ENCODE measurements around the gene SUMO2.
"Not testable (repeated sequence)": the region's sequence is repeated elsewhere in the genome, so short reads cannot be mapped to it uniquely, and the experiment has no call there.

SUMO2 gene

DNA sequence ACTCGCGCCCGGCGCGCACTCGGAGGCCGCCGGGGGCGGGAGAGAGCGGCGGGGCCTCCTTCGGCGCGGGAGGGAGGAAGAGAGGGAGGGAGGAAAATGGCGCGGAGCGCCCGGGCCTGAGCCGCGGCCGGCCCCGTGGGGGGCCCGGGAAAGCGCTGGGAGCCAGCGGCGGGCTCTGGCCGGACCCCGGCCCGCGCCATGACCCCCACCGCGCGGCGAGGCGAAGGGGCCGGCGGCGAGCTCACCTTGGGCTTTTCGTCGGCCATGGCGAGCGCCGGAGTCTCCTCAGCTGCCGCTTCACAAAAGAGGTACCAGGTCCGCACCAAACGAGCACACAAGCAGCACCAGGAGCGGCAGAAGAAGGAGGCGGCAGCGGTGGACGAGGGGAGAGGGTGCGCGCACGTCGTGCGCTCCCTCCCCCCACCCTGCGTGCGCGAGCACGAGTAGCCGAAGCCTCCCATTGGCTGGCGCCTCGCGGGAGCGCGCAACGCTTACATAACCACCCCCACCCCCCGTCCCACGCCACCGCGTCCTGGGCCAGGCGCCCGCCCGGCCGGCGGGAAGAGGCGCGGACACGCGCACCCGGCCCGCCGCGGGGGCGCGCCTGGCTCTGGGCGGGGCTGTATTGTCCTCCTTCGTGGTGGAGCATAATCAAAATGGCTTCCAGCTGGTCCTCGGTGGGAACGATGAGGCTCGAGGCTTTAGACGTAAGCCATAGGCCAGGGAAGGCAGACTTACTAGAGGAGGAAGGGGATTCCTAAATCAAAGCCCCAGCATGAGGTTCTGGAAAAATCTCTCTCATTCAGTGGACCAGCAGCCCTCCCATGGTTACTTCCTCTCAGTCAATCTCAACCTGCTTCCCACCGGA is at the start of gene SUMO2:
TSS of gene SUMO2 (minus strand) at position 391 of the 868 bp plus-strand sequence. CDS start at position 266, 125 bp downstream.
- intact Hi-C loops (cut with DNase I), result loop anchor here (10.0 kb wide), 1 partner anchor 208 kb away; the partner anchor contains the start of gene HID1
- peak; percentile 74 to 95 (median 89) for DNase-seq

DNA sequence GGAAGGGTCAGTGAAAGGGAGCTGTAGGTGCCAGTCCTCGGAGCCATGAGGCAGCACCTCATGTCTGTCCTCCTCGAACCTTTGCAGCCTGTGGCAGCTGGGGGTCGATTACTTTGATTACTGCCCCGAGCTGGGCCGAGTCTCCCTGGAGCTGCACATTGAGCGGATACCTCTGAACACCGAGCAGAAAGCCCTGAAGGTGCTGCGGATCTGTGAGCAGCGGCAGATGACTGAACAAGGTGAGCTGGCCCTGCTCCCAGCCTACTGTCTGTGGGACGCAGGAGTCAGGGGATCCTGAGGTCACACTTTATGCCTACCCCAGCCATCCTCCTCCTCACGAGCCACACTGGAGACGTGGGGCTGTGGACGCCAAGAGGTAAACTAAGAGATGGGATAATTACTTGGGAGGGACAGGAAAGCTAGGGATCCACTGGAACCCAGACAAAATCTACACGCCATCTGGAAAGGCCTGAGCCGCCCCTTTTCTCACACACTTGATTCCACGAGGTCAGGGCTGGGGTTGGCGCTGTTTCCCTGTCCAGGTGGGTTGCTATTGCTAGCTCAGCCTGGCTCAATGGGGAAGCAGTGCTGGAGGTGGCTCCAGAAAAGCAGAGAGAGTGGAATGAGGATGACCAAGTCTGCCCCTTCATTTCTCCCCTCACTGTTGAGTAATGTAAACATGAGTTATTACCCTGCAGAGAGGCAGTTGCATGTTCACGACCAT is 49.1 kb upstream of the SUMO2 start:
- DNase-seq, result no peak
- intact Hi-C loops (cut with DNase I), result no loop called here

DNA sequence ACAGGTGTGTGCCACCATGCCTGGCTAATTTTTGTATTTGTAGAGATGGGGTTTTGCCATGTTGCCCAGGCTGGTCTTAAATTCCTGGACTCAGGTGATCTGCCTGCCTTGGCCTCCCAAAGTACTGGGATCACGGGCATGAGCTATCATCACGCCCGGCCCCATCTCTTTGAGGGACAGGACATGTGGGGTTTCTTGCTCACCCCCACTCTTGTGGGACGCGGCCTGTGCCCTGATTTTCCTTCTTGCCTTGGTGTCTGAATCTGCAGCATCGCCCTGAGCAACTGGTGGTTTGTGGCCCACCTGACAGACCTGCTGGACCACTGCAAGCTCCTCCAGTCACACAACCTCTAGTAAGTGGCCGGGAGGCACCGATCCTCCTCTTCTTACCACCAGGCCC is 48.3 kb upstream of the SUMO2 start:
- intact Hi-C loops (cut with DNase I), result no loop called here
- no peak for DNase-seq

GRCh38 chr17:75228847-75229246 is 46.1 kb upstream of the SUMO2 start:
- DNase-seq, result peak in 2 of 42 donors; percentile 13 to 25
- intact Hi-C loops (cut with DNase I), result no loop called here

GRCh38 chr17:75228305-75228704 is 45.5 kb upstream of the SUMO2 start:
- intact Hi-C loops (cut with DNase I), result no loop called here
- DNase-seq, result peak in 9 of 42 donors; percentile 15 to 58 (median 34)

- no peak for DNase-seq
- intact Hi-C loops (cut with DNase I), result no loop called here
Measured at GRCh38 chr17:75227729-75228128, 45.0 kb upstream of the SUMO2 start.

GRCh38 chr17:75225016-75225415 is 42.3 kb upstream of the SUMO2 start:
- no peak for DNase-seq
- intact Hi-C loops (cut with DNase I), result no loop called here

- DNase-seq, result no peak
- intact Hi-C loops (cut with DNase I), result no loop called here
Measured at GRCh38 chr17:75219815-75220214, 37.1 kb upstream of the SUMO2 start.

- DNase-seq, result no peak
- intact Hi-C loops (cut with DNase I), result no loop called here
Measured at GRCh38 chr17:75218131-75218530, 35.4 kb upstream of the SUMO2 start.

- intact Hi-C loops (cut with DNase I), result loop anchor here (10.0 kb wide), 1 partner anchor 94 kb away; no protein-coding TSS in a partner anchor
- DNase-seq, result no peak
Measured at GRCh38 chr17:75209061-75209460, 26.3 kb upstream of the SUMO2 start.

DNA sequence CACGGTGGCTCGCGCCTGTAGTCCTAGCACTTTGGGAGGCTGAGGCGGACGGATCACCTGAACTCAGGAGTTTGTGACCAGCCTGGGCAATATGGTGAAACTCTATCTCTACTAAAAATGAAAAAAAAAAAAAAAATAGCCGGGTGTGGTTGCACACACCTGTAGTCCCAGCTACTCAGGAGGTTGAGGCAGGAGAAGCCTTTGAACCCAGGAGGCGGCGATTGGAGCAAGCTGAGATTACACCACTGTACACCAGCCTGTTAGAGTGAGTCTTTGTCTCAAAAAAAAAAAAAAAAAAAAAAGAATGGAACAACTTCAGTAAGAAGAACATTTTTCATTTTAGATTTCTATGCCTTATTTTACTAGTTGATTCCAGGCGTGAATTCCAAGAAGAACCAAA is 25.4 kb upstream of the SUMO2 start:
- intact Hi-C loops (cut with DNase I), result loop anchor here (10.0 kb wide), 1 partner anchor 93 kb away; no protein-coding TSS in a partner anchor
- no peak for DNase-seq

GRCh38 chr17:75207760-75208159 is 25.0 kb upstream of the SUMO2 start:
- intact Hi-C loops (cut with DNase I), result loop anchor here (10.0 kb wide), 1 partner anchor 93 kb away; no protein-coding TSS in a partner anchor

GRCh38 chr17:75207050-75207407 is 24.3 kb upstream of the SUMO2 start:
- not testable (repeated sequence) for DNase-seq
- intact Hi-C loops (cut with DNase I), result loop anchor here (10.0 kb wide), 1 partner anchor 92 kb away; no protein-coding TSS in a partner anchor

More at GRCh38 chr17:75207760-75208159, 25.0 kb upstream of the SUMO2 start:
- DNase-seq, result no peak

GRCh38 chr17:75205793-75206163 is 23.0 kb upstream of the SUMO2 start:
- intact Hi-C loops (cut with DNase I), result loop anchor here (10.0 kb wide), 1 partner anchor 91 kb away; no protein-coding TSS in a partner anchor
- no peak for DNase-seq

- peak; percentile 80 to 97 (median 93) for DNase-seq
- intact Hi-C loops (cut with DNase I), result loop anchor here (10.0 kb wide), 1 partner anchor 90 kb away; no protein-coding TSS in a partner anchor
Measured at GRCh38 chr17:75205037-75205792, 22.5 kb upstream of the SUMO2 start, which contains the start of gene NUP85. Gene NUP85, plus strand, starts transcription at chr17:75205679. Its CDS starts 83 bp downstream, at chr17:75205762.

DNA sequence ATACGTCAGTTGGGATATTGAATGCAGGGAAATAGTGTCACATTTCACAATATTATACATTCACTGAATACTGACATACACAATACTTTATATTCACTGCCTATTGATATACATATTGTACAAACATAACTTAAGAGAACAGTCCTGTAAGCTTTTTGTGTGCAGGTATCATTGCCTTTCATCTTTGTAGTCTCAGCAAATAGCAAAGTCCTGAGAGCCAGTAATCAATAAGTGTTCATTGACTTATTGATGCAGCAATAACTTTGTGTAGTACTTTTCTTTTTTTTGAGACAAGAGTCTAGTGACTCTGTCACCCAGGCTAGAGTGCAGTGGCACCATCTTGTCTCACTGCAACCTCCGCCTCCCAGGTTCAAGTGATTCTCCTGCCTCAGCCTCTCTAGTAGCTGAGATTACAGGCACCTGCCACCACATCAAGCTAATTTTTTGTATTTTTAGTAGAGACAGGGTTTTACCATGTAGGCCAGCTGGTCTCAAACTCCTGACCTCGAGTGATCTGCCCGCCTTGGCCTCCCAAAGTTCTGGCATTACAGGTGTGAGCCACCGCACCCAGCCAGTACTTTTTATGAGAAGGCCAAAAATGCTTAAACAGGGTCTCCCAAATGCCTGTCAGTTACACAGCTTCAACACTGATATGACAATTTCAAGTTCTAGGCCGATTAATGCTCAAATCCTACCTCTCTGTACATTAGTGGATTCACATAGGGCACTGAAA is 17.3 kb upstream of the SUMO2 start:
- intact Hi-C loops (cut with DNase I), result loop anchor here (10.0 kb wide), 1 partner anchor 85 kb away; no protein-coding TSS in a partner anchor
- no peak for DNase-seq

DNA sequence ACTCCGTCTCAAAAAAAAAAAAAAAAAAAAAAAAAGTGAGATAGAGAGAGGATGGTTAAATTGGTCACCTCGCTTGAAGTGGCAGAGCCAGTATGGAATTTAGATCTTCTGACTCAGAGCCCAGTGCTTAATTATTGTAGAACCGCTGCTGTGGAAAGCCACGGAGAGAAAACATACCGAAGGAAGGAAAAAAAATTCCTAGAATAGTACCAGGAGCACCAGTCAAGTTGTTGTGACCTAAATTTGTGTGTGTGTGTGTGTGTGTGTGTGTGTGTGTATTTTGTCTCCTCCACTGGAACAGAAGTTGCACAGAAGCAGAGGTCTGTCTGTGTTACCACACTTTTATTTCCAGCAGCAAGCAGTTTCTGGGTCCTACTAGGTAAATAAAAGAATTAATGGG is 12.1 kb upstream of the SUMO2 start:
- intact Hi-C loops (cut with DNase I), result no loop called here
- no peak for DNase-seq

DNA sequence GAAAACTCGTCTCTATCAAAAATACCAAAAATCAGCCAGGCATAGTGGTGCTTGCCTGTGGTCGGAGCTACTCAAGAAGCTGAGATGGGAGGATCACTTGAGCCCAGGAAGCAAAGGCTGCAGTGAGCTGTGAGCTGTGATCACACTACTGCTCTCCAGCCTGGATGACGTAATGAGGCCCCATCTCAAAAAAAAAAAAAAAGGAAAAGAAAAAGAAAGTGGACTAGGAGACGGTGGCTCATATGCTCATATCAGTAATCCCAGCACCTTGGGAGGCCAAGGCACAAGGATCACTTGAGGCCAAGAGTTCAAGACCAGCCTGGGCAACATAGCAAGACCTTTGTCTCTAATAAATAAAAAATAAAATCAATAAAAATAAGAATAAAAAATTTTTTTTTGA is 8.8 kb upstream of the SUMO2 start:
- peak in 1 of 42 donors; percentile 1 for DNase-seq
- intact Hi-C loops (cut with DNase I), result no loop called here

Measured in head of caudate nucleus (tissue), 42 donors.